ENCODE data around the gene NXPE2.

Gene NXPE2

GRCh38 chr11:114705280-114706024, 27.1 kb downstream of the NXPE2 start:
- Mint-ChIP-seq H3K4me1 (ENCODE audit: low read depth) (no peaks in the 10 kb centered on the region), H3K36me3 (ENCODE audit: low read depth) (no peaks in the 10 kb centered on the region), H3K4me3 (no peak overlapping the region), H3K9me3 (no peaks in the 10 kb centered on the region), H3K27me3 (ENCODE audit: low read depth) (no peaks in the 10 kb centered on the region), H3K27ac (no peak overlapping the region)

- H3K27me3 Mint-ChIP-seq (ENCODE audit: low read depth): no peaks in the 10 kb centered on the region
- H3K27ac Mint-ChIP-seq: no peak overlapping the region
- no peak overlapping the region for H3K4me3 Mint-ChIP-seq
- H3K4me1 Mint-ChIP-seq (ENCODE audit: low read depth): no peaks in the 10 kb centered on the region
- no peaks in the 10 kb centered on the region for H3K36me3 Mint-ChIP-seq (ENCODE audit: low read depth)
- no peaks in the 10 kb centered on the region for H3K9me3 Mint-ChIP-seq
Observed at GRCh38 chr11:114709960-114710359, 31.6 kb downstream of the NXPE2 start.

GRCh38 chr11:114713756-114714155, 35.4 kb downstream of the NXPE2 start:
- H3K4me3 Mint-ChIP-seq: no peak overlapping the region
- no peaks in the 10 kb centered on the region for H3K9me3 Mint-ChIP-seq
- no peaks in the 10 kb centered on the region for H3K36me3 Mint-ChIP-seq (ENCODE audit: low read depth)
- H3K27ac Mint-ChIP-seq: no peak overlapping the region
- no peaks in the 10 kb centered on the region for H3K4me1 Mint-ChIP-seq (ENCODE audit: low read depth)
- no peaks in the 10 kb centered on the region for H3K27me3 Mint-ChIP-seq (ENCODE audit: low read depth)

GRCh38 chr11:114719562-114719961, 41.2 kb downstream of the NXPE2 start:
- Mint-ChIP-seq H3K4me1 (ENCODE audit: low read depth) (no peaks in the 10 kb centered on the region), H3K9me3 (no peaks in the 10 kb centered on the region), H3K27ac (no peak overlapping the region), H3K27me3 (ENCODE audit: low read depth) (no peaks in the 10 kb centered on the region), H3K4me3 (no peak overlapping the region), H3K36me3 (ENCODE audit: low read depth) (no peaks in the 10 kb centered on the region)

- Mint-ChIP-seq H3K36me3 (ENCODE audit: low read depth) (no peaks in the 10 kb centered on the region), H3K27me3 (ENCODE audit: low read depth) (peaks cover 3% of the 10 kb centered on the region), H3K27ac (no peak overlapping the region), H3K4me1 (ENCODE audit: low read depth) (no peaks in the 10 kb centered on the region), H3K4me3 (no peak overlapping the region), H3K9me3 (no peaks in the 10 kb centered on the region)
Observed at GRCh38 chr11:114724916-114725524, 46.7 kb downstream of the NXPE2 start.

GRCh38 chr11:114725623-114726022, 47.3 kb downstream of the NXPE2 start:
- no peak overlapping the region for H3K27ac Mint-ChIP-seq
- H3K4me3 Mint-ChIP-seq: no peak overlapping the region
- H3K36me3 Mint-ChIP-seq (ENCODE audit: low read depth): no peaks in the 10 kb centered on the region
- H3K27me3 Mint-ChIP-seq (ENCODE audit: low read depth): peaks cover 3% of the 10 kb centered on the region
- H3K9me3 Mint-ChIP-seq: no peaks in the 10 kb centered on the region
- no peaks in the 10 kb centered on the region for H3K4me1 Mint-ChIP-seq (ENCODE audit: low read depth)

GRCh38 chr11:114736806-114737205, 58.5 kb downstream of the NXPE2 start:
- no peaks in the 10 kb centered on the region for H3K4me1 Mint-ChIP-seq (ENCODE audit: low read depth)
- no peak overlapping the region for H3K27ac Mint-ChIP-seq
- H3K9me3 Mint-ChIP-seq: no peaks in the 10 kb centered on the region
- peaks cover 4% of the 10 kb centered on the region for H3K27me3 Mint-ChIP-seq (ENCODE audit: low read depth)
- no peaks in the 10 kb centered on the region for H3K36me3 Mint-ChIP-seq (ENCODE audit: low read depth)
- H3K4me3 Mint-ChIP-seq: no peak overlapping the region

- Mint-ChIP-seq H3K36me3 (ENCODE audit: low read depth) (no peaks in the 10 kb centered on the region), H3K4me3 (no peak overlapping the region), H3K27me3 (ENCODE audit: low read depth) (no peaks in the 10 kb centered on the region), H3K4me1 (ENCODE audit: low read depth) (no peaks in the 10 kb centered on the region), H3K9me3 (no peaks in the 10 kb centered on the region), H3K27ac (no peak overlapping the region)
Observed at GRCh38 chr11:114738954-114739353, 60.6 kb downstream of the NXPE2 start.

GRCh38 chr11:114745150-114745671, 66.9 kb downstream of the NXPE2 start:
- Mint-ChIP-seq H3K27ac (no peak overlapping the region), H3K4me1 (ENCODE audit: low read depth) (no peaks in the 10 kb centered on the region), H3K27me3 (ENCODE audit: low read depth) (no peaks in the 10 kb centered on the region), H3K36me3 (ENCODE audit: low read depth) (no peaks in the 10 kb centered on the region), H3K4me3 (no peak overlapping the region), H3K9me3 (no peaks in the 10 kb centered on the region)

GRCh38 chr11:114746013-114746412, 67.7 kb downstream of the NXPE2 start:
- Mint-ChIP-seq H3K36me3 (ENCODE audit: low read depth) (no peaks in the 10 kb centered on the region), H3K27ac (no peak overlapping the region), H3K4me3 (no peak overlapping the region), H3K9me3 (no peaks in the 10 kb centered on the region), H3K4me1 (ENCODE audit: low read depth) (no peaks in the 10 kb centered on the region), H3K27me3 (ENCODE audit: low read depth) (no peaks in the 10 kb centered on the region)

Measured in T-helper 1 cell treated with Interleukin-12 subunit alpha and Interleukin-12 subunit beta and Interleukin-4 antibody, amounts not matched to agents 30 μg/mL and 1 μg/mL, for 36 hours (primary cell).